NCI-H128 (cell line): Measurements from ENCODE around the gene COL18A1.

Experiments used
- DNase-seq: peaks from one replicate; lab custom pipeline; 2025; ENCODE audit not compliant: unreplicated experiment; lab: John Stamatoyannopoulos, UW

The COL18A1 gene

DNA sequence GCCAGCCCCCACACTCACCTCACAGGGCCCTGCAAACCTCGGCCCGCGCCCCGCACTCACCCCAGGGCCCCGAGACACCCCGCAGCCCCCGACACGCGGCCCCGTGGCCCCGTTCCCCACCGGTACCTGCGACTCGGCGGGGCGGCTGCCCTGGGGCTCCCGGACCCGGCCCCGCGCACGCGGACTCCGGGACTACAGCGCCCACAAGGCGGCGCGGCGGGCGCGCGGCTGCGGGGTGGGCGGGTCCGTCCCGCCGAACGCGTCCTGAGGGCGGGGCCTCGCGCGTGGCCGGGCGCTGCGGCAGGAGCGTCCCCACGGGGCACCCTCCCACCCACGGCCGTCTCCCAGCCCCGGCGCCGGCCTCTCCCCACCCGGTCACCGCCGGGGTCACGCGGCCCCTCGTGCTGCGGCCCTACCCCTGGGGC, 137.3 kb downstream of the COL18A1 start, which contains the start of gene SLC19A1:
Gene SLC19A1 (minus strand): TSS at position 199 of the 425 bp plus-strand sequence. CDS start 4,481 bp downstream, outside the sequence.
- peak; percentile 17 for DNase-seq

DNA sequence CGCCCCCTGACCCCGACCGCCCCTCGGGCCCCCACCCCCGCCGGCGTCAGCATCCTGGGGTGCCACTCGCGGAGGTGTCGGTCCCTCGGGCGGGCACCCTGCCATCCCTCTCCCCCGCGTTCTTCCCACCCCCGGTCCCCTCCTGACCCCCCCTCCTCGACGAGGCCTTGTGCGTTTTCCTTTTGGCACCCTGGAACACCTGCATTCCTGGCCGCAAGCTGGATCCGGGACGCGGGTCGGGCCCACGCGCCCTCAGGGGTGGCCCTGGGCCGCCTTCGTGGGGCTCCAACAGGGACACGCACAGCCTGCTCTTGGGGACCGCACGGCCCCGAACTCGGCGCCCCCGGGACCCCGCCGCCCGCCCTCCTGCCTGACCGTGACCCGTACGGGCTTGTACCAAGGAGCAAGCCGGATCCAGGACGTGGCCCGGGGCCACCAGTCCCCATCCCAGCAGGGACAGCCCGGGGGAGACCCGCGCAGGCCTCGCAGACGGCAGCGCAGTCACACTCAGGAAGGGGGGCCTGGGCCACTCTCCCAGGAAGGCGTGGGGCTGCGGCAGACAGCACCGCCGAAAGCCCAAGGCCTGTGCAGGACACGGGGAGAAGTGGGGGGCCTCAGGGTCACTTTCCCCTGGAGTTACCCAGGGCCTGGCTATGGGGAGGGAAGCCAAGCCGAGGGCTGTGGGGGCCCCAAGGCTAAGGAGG, 137.9 kb downstream of the COL18A1 start:
- no peak for DNase-seq

DNA sequence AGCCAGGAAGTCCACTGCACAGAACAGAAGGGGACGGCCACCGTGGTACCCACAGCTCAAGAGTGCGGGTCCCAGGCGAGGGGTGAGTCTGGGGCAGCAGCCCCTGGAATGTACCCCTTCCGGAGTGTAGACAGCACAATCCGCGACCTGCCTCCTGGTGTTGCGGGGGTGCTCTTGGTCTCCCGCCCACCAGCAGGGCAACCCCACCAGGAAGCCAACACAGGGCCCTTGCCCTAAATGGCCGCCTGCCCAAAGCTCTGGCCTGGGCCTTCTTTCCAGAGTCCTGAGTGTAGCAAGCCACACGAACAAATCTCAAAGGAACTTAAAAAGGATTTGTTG, 138.4 kb downstream of the COL18A1 start:
- no peak for DNase-seq

DNA sequence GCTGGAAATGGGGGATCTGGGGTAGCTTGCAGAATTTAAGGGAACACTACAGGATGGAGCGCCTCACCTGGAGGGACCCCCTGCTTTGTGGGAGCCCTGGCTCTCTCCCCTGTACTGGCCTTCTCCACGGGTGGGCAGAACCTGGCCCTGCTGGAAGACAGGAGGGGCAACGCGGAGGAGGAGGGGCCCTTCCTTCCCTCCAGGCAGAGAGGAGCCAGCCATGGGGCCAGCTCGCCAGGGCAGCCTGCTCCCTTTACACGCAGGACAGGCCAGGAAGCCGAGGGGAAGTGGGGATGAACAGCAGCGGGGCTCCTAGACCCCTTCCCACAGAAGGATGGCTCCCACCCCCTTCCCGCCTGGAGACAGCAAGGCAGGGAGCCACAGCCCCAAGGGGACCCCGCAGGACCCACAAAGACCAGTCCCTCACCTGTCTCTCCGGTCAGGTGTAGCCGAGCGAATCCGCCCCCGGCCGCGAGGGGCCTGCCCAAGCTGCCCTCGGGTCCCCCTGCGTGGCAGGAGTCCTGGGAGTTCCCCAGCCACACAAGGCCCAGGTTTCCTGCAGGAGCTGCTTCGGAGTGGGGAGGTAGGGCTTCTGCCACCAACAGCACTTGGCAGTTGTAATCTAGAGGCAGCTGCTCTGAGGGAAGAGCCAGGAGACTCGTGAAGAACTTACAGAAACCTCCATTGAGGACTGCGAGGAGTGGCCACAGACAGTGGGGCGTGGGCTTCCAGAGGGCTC, 138.9 kb downstream of the COL18A1 start:
- no peak for DNase-seq

DNA sequence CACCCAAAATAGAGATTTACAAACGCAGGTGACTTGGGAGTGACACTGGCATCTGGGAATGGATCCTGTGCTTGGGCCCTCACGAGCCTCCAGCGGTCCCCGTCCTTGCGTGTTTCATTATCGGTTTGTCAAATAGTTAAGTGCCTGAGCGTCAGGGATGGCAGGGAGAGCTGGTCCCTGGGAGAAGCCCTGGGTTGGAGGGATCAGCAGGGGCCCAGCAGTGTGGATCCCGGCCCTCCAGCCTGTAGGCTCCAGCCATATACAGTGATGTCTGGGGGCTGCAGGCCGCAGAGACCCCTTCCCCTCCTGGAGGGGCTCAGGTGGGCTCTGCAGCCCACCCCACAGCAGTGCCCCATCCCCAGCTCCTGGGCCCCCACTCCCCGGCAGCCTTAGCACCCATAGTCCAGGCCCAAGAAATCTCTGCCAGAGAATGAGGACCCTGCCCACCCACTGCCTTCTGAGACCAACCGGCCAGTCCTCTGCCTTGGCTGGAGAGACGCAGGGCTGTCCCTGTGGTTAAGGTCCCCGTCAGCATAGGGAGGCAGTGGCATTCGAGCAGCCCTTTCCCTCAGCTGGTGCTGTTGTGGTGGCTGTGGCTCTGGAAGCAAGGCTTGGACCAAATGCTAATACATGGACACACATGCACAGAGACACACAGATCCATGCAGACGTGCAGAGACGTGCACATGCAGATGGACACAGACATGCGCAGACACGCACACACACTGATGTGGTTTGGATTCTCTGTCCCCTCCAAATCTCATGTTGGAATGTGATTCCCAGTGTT, 139.7 kb downstream of the COL18A1 start:
- no peak for DNase-seq

DNA sequence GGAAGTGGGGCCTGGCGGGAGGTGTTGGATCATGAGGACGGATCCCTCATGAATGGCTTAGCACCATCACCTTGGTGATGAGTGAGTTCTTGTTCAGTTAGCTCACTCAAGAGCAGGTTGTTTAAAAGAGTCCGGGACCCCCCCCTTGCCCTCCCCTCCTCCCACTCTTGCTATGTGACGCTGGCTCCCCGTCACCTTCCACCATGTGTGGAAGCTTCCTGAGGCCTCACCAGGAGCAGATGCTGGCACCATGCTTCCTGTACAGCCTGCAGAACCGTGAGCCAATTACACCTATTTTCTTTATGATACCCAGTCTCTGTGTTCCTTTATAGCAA, 140.2 kb downstream of the COL18A1 start:
- DNase-seq, result no peak

DNA sequence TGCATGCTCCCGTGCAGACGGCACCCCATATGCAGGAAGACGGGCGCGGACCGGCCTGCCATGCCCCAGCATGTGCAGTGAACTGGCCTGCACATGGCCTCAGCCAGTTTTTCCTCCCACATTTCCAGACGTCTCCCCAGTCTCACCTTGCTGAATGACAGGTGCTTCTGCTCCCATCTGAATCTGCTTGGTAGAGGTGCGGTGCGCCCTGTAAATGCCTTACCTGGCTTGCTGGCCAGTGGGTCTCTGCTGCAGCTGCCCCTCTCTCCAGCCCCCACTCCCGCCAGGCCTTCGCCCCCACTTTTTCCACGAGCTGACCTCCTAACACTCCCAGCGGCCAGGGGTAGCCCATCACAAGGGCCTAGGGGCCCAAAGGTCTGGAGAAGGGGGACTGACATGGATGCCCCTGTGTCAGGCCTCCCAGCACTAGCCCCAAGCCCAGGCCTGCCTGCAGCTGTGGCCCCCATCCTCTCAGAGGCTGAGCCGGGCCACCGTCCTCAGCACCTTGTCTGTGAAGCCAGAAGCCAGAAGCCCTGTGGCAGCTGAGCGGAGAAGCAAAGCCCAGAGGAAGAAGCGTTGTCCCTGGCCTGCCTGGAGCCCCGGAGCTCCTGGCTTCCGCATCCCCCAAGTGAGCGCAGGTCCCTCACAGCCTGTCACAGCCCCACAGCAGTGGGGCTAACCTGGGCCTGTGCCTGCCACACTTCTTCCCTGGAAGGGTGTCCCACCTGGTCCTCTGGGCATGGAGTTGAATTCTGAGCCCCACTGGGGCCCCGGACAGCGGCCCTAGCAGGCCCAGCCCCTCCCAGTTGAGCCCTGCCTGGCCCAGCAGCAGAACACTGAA, 140.9 kb downstream of the COL18A1 start:
- DNase-seq, result no peak

DNA sequence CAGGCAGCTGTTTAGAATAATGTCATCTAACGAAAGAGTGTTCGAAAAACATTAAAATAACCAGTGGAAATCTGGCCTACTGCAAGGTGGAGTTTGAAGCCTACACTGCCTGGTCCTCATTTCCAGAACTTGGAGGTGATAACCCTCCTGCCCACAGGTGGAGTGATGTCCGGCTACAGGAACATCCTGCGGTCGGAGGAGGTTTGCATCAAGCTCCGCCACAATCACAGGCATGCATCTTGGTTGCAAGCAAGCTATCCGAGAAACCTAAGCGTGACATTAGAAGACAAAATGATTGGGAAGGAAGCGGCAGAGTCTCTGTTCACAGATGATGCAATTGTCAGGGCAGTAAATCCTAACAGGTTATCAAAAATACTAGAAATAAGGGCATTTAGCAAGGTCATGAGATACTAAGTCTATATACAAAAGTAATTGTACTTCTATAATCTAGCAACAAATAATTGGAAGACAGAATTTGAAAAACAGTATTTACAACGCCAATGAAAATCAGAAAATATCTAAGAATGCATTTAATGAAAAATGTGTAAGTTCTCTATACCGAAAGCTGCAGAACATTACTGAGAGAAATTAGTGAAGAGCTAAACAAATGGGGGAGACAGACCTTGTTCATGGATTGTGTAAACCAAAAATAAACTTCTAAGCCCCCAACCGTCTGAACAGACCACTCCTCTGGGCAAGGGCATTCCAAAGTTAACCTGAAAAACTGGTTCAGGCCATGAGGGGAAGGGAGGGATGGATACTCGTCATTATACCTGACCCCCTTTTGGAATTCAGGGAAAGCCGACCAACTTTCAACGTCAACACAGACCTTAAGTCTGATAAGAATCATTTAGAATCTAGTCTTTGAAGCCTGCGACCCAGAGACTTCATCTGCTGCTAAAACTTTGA, 141.9 kb downstream of the COL18A1 start:
- DNase-seq, result no peak

DNA sequence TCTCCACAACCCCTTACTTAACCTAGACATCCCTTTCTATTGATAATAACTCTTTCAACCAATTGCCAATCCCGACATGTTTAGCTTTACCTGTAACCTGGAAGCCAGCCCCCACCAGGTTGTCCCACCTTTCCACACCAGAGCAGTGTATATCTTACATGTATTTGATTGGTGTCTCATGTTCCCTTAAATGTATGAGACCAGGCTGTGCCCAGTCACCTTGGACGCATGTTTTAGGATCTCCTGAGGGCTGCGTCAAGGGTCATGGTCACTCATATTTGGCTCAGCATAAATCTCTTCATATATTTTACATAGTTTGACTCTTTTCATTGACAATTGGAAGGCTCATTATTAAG, 142.6 kb downstream of the COL18A1 start:
- no peak for DNase-seq

DNA sequence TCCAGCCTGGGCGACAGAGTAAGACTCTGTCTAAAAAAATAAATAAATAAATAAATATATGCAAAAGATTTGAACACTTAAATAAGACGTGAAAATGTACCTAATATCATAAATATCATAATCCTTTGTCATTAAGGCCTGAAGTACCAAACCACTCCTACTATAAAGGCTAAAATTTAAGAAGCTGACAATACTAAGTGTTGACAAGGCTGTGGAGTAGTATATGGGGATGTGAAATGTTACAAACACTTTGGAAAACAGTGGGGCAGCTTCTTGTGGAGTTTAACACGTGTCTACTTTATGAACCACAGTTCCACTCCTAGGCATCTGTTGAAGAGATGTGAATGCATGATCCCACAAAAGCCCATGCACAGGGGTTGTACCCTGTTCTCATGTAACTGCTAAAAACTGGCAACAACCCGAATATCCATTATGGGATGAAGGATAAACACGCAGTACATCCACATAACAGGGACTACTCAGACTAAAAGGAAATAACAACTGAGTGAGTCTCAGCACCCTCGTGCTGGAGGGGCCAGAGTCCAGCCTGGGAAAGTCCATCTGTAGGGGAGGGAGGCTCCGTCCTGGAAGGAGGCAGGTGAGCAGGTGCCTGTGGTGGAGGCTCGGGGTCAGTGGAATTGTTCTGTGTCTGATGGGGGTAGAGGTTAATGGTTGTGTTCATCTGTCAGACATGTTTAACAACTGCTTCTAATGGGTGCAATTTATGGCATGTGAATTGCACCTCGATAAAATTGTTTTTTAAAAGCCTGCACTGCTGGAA, 143.9 kb downstream of the COL18A1 start:
- no peak for DNase-seq

DNA sequence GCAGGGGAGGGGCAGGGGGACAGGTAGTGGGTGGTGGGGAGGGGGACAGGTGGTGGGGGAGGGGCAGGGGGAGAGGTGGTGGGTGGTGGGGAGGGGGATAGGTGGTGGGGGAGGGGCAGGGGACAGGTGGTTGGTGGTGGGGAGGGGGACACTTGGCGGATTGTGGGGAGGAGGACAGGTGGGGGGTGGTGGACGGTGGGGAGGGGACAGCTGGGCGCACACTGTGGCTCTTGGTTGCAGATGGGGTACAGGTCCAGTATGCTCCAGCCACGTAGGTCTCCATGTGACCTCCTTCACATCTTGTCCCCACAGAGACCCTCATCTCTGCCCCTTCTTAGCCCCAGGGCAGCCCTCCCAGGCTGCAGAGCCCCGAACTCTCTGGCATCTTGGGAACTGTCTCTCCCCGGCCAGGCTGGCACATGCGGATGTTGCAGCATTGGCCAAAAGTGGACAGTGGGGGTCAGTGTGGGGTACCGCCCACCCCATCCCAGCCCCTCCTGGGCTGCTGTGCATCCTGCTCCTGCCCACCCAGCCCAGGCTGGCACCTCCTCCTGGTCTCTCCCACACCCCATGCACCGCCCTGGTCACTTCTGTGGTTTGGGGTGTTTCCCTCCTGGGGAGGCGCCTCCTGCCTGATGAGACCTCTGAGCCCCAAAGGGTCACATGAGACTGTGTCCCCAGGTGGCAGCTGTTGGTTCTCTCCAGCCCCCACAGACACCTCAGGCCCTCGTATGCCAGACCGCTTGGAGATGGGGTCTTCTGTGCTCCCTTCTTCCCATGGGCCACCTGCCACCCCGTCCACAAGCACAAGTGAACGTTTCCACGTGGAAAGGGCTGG, 144.9 kb downstream of the COL18A1 start:
- no peak for DNase-seq

DNA sequence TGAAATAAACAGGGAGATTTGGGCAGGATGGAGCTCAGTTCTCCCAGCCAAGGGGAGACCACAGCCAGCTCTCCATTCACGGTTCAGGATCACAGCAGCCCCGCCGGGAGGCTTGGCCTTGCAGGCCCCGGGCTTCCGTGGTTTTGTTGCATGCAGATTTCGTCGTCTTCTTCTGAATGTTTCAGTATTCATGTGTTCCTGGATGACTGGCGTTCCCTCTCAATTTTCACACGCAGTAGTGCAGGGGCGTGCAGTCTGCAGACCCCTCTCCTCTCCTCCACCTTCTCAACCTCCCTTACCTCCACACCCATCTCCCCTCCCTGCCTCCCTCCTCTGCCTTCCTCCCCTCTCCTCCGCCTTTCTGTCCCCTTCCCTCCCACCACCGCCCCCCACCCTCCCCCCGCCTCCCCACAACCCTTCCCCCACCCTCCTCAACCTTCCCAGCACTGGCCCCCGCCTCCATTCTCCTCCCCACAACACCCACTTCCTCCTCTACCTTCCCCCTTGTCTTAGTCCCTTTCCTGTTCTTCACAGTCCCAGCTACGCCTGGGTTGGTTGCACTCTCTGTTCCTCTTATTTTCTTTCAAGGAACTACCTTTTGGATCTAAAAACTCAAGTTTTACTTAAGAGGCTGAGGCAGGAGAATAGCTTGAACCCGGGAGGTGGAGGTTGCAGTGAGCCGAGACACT, 145.7 kb downstream of the COL18A1 start:
- no peak for DNase-seq

DNA sequence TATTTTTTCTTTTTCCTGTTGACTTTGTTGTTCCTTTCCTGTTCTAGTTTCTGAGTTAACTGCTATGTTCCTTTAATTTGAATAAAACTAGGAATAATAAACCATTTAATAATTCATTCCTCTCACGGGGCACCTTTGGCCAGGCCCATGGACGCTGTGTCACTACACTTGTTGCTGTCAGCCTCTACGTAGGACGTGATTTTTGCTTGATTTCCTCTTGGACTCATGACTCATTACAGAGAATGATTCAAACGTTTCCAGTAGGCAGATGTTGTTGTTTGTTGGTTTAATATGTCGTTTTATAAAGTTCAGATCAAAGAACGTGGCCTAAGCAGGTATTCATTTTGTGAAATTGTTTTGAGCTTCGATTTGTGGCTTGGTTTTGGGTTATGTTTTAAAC, 146.4 kb downstream of the COL18A1 start:
- DNase-seq, result no peak

DNA sequence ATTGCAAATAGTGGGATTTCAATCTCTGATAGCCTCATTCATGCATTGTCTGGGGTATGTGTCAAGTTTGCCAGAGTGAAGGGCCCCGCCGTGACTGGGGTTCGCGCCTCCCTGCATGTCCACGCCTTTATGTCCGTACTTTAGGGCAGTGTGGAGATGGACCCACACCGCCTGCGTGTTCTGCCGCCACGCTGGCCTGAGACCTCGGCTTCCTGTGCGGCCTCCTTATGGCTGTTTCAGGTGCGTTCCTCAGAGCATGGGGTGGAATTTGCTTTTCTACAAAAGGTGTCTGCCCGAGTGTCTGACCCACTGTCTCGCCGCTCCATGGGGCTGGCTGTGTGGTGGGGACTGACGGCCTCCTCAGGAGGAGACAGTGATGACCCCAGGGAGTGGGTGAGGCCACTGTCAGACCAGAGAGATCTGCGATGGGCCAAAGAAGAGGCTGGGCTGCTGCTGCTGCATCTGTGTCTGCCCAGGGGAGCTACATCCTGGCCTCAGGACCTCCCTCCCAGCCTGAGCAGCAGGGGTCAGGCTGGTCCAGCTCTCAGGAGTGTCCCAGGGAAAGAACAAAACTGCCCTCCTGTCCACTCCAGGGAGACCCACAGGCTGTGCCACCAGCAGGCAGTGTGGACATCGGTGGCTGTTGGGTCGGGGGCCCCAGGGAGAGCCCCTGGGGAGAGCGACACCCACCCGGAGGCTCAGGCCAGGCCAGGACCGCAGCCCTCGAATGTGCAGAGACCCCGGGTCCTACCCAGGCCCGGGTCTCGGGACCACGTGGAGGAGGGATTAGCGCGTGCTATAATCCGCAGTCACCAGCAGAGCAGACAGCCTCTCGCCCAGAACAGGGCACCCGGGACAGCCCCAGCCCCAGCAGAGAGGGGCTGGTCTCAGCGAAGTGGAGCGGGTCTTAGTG, 147.1 kb downstream of the COL18A1 start:
- no peak for DNase-seq

DNA sequence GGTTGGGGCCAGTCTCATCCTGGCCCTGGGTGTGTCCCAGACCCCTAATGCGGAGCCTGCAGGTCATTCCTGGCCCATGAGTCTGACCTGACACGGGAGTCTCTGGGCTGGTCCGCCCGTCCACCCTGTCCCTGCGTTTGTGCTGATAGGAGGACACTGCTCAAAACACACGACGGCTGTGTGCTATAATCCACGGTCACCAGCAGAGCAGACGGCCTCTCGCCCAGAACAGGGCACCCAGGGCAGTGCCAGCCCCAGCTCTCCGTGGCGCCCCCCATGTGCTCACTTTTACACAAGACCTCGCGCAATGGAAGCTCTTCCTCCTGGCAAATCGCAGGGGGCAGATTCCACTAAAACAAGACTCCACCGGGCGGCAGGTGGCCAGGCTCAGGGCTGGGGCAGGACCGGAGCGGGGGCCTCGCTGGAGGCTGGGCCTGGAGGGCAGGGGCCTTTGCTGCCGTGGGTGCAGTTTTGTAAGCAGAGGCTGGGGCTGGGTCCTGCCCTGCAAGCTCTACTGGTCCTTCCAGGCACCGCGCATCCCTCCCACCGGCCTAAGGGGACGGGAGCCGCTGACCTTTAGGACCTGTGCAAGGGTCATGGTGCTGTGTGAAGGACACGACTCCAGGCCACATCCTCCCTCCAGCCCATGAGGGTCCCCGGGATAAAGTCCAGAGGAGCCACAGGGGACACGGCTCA, 147.9 kb downstream of the COL18A1 start:
- DNase-seq, result no peak

DNA sequence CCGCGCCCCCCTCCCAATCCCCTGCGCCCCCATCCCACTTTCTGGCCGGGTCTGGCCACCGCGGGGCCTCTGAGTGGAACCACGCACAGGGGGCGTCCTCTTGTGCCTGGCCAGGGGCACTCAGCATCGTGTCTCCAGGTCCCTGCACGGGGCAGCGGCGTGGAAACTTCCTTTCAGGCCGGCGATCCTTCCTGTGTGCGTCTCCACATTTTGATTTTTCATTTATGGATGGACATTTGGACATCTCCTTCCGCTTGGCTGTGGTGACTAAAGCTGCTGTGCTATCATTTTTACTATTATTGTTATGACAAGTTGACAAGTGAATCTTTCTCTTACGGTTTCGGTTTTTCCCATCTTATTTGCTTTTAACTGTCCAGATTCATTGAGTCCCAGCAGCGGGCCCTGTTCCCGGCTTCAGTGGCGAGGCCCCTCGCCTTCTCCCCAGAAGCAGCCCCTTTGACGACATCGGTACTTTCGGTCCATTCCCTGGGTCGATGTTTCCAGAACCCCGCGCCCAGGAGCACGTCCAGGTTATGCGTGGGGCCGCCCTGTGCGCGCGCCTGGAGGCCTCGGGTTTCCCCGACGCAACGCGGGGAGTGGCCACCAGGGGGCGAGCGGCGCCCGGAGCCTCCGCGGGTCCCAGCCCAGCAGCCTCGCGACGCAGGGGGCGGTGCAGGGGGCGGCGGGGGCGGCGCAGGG, 149.7 kb downstream of the COL18A1 start:
- DNase-seq, result no peak
